ENCODE data around the gene MRFAP1.

MRFAP1 gene

DNA sequence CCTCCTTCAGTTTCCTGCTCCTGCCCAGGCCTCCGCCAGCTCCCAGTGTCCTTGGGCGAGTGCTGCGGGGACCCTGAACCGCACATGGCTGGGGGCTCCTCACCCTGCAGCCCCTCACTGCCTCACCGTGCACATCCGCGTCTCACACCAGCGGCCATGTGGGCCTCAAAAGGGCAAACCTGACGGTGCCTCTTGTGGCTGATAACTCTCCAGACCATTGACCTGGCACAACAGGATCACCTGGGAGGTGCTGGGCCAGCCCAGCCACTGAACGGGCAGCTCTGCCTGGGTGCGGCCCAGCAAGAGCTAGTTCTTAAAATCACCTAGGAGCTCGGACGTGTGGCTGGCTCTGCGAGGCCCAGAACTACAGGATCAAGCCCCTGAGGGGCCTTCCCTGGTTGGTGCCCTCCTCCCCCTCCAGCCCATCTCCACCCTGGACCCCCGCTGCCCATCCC, 49.0 kb downstream of the MRFAP1 start:
- DNase-seq: no peak
